ENCODE measurements around the gene PCSK2. TPM values are rescaled to one million over a fixed set of nuclear protein-coding genes. Genes with fewer than 3 reads are reported as not detected.

The PCSK2 gene
- total RNA-seq, 4 donors from 2014 or later, result 0.63 TPM; not detected in 3

DNA sequence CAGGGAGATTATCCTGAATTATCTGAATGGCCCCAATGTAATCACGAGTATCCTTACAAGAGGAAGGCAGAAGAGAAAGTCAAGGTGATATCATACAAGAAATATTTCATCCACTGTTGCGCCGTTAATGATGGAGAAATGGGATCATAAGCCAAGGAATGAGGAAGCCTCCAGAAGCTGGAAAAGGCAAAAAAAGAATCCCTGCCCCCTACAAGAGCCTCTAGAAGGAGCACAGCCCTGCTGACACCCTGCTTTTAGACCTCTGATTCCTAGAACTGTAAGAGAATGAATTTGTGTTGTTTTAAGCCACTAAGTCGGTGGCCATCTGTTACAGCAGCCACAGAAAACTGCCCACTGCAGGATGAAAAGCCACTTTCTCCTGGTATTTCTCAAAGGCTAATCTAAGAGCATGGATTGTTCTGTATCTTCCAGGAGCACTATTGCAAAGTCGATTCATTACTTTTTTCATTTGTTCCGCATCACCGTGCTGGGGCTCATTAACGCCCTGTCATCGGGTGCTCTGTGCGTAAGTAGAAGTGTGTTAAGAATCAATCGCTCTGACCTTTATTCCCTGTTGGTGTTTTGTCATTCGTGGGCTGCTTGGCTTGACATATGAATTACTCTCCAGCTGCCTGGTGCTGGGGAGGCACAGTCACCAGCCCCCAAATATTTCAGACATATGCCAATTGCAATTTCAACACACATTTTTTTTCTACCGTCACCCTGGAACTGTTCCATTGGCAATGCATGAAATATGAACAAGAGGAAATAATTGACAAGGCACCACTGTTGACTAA, 117.0 kb downstream of the PCSK2 start:
- DNase-seq (ENCODE audit: low spot score) (no peak), ATAC-seq (ENCODE audit: low FRiP score) (no peak)
- TF ChIP-seq, protein P1, sequence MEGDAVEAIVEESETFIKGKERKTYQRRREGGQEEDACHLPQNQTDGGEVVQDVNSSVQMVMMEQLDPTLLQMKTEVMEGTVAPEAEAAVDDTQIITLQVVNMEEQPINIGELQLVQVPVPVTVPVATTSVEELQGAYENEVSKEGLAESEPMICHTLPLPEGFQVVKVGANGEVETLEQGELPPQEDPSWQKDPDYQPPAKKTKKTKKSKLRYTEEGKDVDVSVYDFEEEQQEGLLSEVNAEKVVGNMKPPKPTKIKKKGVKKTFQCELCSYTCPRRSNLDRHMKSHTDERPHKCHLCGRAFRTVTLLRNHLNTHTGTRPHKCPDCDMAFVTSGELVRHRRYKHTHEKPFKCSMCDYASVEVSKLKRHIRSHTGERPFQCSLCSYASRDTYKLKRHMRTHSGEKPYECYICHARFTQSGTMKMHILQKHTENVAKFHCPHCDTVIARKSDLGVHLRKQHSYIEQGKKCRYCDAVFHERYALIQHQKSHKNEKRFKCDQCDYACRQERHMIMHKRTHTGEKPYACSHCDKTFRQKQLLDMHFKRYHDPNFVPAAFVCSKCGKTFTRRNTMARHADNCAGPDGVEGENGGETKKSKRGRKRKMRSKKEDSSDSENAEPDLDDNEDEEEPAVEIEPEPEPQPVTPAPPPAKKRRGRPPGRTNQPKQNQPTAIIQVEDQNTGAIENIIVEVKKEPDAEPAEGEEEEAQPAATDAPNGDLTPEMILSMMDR (IDR thresholded peaks at IDR 0.05), result no peak

DNA sequence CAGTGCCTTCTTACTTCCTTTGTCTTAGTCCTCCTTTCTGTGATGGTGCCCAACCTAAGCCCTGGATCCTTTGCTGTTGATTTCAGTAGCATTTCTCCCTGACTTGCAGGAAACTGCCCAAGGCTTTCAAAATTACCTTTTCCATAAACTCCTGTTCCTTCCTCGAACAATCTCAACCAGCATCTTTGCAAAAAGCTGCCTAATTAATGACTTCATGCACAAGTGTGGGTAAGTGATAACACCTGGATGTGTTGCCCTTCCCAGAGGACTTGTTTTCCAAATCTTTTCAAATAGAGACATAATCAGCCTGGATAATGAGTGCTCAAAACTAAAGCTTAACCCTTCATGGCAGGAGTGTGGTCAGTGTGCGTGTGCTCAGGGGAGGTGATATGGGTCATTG, 118.0 kb downstream of the PCSK2 start:
- no peak for ATAC-seq (ENCODE audit: low FRiP score)
- TF ChIP-seq, protein P1 (IDR thresholded peaks at IDR 0.05), result no peak
- no peak for DNase-seq (ENCODE audit: low spot score)

DNA sequence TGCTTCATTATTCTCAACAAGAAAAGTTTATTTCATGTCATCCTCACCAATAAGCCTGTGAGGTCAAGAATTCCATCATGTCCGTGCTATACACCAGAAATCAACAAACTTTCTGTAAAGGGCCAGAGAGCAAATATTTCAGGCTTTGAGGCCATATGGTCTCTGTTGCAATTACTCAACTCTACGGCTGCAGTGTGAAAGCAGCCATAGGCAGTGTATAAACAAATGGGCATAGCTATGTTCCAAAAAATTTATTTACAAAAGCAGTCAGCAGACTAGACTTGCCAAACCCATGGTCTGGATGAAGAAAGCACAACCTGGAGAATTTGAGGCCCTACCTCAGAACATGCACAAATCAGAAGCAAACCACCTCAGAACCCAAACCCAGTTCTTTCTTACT, 118.5 kb downstream of the PCSK2 start:
- TF ChIP-seq, protein P1 (IDR thresholded peaks at IDR 0.05), result no peak
- ATAC-seq (ENCODE audit: low FRiP score) (no peak), DNase-seq (ENCODE audit: low spot score) (no peak)

DNA sequence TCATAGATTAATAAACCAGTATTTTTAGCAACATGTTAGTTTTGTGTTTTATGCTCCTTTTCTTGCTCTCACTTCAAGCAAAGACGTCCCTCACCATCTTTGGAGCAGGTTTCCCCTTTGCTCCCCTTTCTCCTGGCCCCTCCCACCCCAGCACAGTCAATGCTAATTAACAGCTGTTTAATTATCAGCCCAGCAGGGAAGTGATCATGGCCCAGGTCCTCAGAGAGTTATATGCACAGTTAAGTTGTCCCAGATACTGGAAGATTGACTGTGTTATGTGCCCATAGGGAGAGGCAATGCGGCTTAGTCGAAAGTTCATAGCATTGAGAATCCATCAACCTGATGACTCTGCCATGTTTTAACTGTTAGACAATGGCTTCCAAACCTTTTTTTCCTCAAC, 123.5 kb downstream of the PCSK2 start:
- DNase-seq (ENCODE audit: low spot score) (no peak), ATAC-seq (ENCODE audit: low FRiP score) (no peak)
- TF ChIP-seq, protein P1 (IDR thresholded peaks at IDR 0.05), result no peak

DNA sequence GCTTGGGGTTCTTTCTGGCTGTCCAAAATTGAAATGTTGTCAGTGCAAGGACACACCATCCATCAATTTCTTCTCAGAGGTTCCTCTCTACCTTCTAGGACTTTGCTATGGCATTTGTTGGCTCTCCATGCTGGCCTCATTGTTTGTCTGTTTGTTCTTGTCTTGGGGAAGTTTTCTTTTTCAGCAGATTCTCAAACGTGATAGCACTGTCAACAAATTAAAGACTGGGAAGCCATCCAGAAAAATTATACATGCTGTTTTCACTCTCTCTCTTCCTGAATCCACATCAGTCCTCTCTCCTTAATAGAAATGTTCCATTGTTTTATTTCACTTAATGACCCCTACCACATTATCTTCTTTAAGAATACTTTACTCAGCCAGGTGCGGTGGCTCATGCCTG, 130.4 kb downstream of the PCSK2 start:
- no peak for ATAC-seq (ENCODE audit: low FRiP score)
- TF ChIP-seq, protein P1 (IDR thresholded peaks at IDR 0.05), result no peak
- DNase-seq (ENCODE audit: low spot score), result no peak

DNA sequence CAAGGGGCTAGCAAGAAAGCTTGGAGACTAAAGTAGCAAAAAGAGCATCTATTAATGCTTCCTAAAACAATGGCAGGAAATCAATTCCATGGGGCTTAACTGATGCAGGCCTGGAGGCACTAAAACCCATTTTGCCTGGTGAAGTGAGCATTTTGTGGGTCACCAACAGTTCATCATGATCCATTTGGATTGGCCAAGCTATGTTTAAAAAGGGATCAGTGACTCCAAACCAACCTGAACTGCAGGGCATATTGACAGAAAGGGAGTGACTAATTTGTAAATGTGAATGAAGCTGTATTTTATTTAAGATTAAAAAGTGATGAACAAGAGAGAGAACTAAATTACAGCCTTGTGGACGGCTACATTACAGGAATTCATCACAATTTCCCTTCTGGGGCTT, 132.0 kb downstream of the PCSK2 start:
- DNase-seq (ENCODE audit: low spot score), result no peak
- no peak for ATAC-seq (ENCODE audit: low FRiP score)
- TF ChIP-seq, protein P1 (IDR thresholded peaks at IDR 0.05), result no peak

DNA sequence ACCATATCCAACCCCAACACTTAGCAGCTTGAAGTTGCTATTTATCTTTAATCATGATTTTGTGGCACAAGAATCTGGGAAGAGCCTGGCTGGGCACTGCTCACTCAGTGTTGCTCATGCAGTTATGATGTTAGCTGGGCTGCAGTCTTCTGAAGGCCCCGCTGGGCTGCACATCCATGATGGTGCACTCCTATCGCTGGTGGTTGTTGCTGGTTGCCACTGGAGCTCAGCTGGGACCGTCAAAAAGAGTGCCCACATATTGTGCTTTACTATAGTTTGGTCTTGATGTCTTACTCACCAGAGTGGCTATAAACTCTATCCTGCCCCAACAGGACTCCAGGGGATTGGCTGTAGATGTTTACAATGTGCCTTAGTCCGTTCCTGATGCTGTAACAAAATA, 137.8 kb downstream of the PCSK2 start:
- DNase-seq (ENCODE audit: low spot score) (no peak), ATAC-seq (ENCODE audit: low FRiP score) (no peak)
- TF ChIP-seq, protein P1 (IDR thresholded peaks at IDR 0.05), result no peak

All from omental fat pad (tissue), 4 donors.